ENCODE results near the gene CFAP46. TPM values are rescaled to one million over a fixed set of nuclear protein-coding genes. Genes with fewer than 3 reads are reported as not detected.

CFAP46 gene
- total RNA-seq, 2 experiments from 2014 or later: not detected

GRCh38 chr10:132937861-132938260, 4.5 kb downstream of the CFAP46 start:
- CTCF ChIA-PET: no interaction called here
- Mint-ChIP-seq H3K27me3 (peaks cover 37% of the 10 kb centered on the region), H3K4me1 (ENCODE audit: low read depth) (peaks cover 3% of the 10 kb centered on the region)

GRCh38 chr10:132934953-132935352, 7.4 kb downstream of the CFAP46 start:
- intact Hi-C loops (cut with DNase I, micrococcal nuclease): no loop called here
- H3K4me1 ChIP-seq (ENCODE audit: insufficient read depth, low read length): no peaks in the 10 kb centered on the region
- Mint-ChIP-seq H3K9me3 (no peaks in the 10 kb centered on the region), H3K27ac (no peak overlapping the region), H3K36me3 (ENCODE audit: low read depth) (no peaks in the 10 kb centered on the region), H3K4me1 (ENCODE audit: low read depth) (no peaks in the 10 kb centered on the region), H3K4me3 (no peak overlapping the region), H3K27me3 (peaks cover 13% of the 10 kb centered on the region)
- ChIA-PET POLR2A (no interaction called here), CTCF (no interaction called here)
- H3K27ac ChIP-seq (ENCODE audit: low read depth in 1 of 2, low read length in 2 of 2): no peak overlapping the region
- no peak overlapping the region for H3K4me3 ChIP-seq (ENCODE audit: low read length)
- peaks cover 14 to 19% of the 10 kb centered on the region in 2 experiments for H3K27me3 ChIP-seq (ENCODE audit: control insufficient read depth in 1 of 2, insufficient read depth in 2 of 2, low read length in 2 of 2)
- no peak for ATAC-seq (ENCODE audit: poor library complexity)
- peak in 1 of 14 experiments; percentile 1 for DNase-seq
- peaks cover 0 to 31% of the 10 kb centered on the region in 2 experiments for H3K9me3 ChIP-seq (ENCODE audit: control insufficient read depth in 1 of 2, insufficient read depth in 1 of 2, low read length in 2 of 2)
- H3K36me3 ChIP-seq (ENCODE audit: insufficient read depth, low read length): no peaks in the 10 kb centered on the region
- no peak for TF ChIP-seq CTCF (IDR thresholded peaks at IDR 0.05)

More at GRCh38 chr10:132937861-132938260, 4.5 kb downstream of the CFAP46 start:
- peaks cover 5% of the 10 kb centered on the region for H3K4me1 ChIP-seq (ENCODE audit: insufficient read depth, low read length)
- no peak overlapping the region for H3K4me3 Mint-ChIP-seq
- POLR2A ChIA-PET: no interaction called here
- no peaks in the 10 kb centered on the region for H3K9me3 Mint-ChIP-seq
- ATAC-seq (ENCODE audit: poor library complexity) (no peak), DNase-seq (peak in 1 of 14 experiments; percentile 1)
- intact Hi-C loops (cut with DNase I, micrococcal nuclease): no loop called here
- TF ChIP-seq CTCF (IDR thresholded peaks at IDR 0.05): no peak
- H3K27ac ChIP-seq (ENCODE audit: low read depth in 1 of 2, low read length in 2 of 2): no peak overlapping the region
- H3K27me3 ChIP-seq (ENCODE audit: control insufficient read depth in 1 of 2, insufficient read depth in 2 of 2, low read length in 2 of 2): peaks cover 27 to 39% of the 10 kb centered on the region in 2 experiments
- peaks cover 0 to 26% of the 10 kb centered on the region in 2 experiments for H3K9me3 ChIP-seq (ENCODE audit: control insufficient read depth in 1 of 2, insufficient read depth in 1 of 2, low read length in 2 of 2)
- H3K27ac Mint-ChIP-seq: no peak overlapping the region
- H3K36me3 Mint-ChIP-seq (ENCODE audit: low read depth): no peaks in the 10 kb centered on the region
- no peaks in the 10 kb centered on the region for H3K36me3 ChIP-seq (ENCODE audit: insufficient read depth, low read length)
- H3K4me3 ChIP-seq (ENCODE audit: low read length): no peak overlapping the region

GRCh38 chr10:132933308-132934042, 8.9 kb downstream of the CFAP46 start:
- H3K36me3 ChIP-seq (ENCODE audit: insufficient read depth, low read length): no peaks in the 10 kb centered on the region
- TF ChIP-seq CTCF (IDR thresholded peaks at IDR 0.05): no peak
- Mint-ChIP-seq H3K36me3 (ENCODE audit: low read depth) (no peaks in the 10 kb centered on the region), H3K27ac (no peak overlapping the region), H3K4me3 (no peak overlapping the region), H3K4me1 (ENCODE audit: low read depth) (no peaks in the 10 kb centered on the region), H3K27me3 (no peaks in the 10 kb centered on the region), H3K9me3 (no peaks in the 10 kb centered on the region)
- H3K4me3 ChIP-seq (ENCODE audit: low read length): no peak overlapping the region
- DNase-seq (peak in 1 of 14 experiments; percentile 5), ATAC-seq (ENCODE audit: poor library complexity) (no peak)
- peaks cover 4 to 5% of the 10 kb centered on the region in 2 experiments for H3K27me3 ChIP-seq (ENCODE audit: control insufficient read depth in 1 of 2, insufficient read depth in 2 of 2, low read length in 2 of 2)
- ChIA-PET POLR2A (no interaction called here), CTCF (no interaction called here)
- H3K27ac ChIP-seq (ENCODE audit: low read depth in 1 of 2, low read length in 2 of 2): no peak overlapping the region
- peaks cover 0 to 29% of the 10 kb centered on the region in 2 experiments for H3K9me3 ChIP-seq (ENCODE audit: control insufficient read depth in 1 of 2, insufficient read depth in 1 of 2, low read length in 2 of 2)
- H3K4me1 ChIP-seq (ENCODE audit: insufficient read depth, low read length): no peaks in the 10 kb centered on the region
- intact Hi-C loops (cut with DNase I, micrococcal nuclease): no loop called here
